Measurements from ENCODE around the gene ELMO1.

The ELMO1 gene

GRCh38 chr7:36896956-36897590 is 551.6 kb downstream of the ELMO1 start:
- DNase-seq: no peak

DNA sequence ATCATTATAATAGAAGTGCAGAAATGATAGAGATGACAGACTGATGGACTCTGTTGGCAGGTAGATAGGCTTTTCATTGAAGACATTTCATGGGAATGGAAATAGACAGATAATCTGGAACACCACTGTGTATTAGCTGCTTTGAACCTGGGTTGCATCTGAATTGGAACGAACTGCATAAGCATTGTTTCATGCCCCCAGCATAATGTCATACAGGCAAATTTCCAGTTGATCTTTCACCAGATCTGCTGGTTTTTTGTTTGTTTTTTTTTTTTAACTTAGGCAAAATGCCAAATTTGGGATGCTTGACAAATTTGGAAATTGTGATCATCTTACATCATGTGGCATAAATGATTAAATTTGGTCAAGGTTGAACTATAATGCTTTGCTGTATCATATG is 552.2 kb downstream of the ELMO1 start:
- no peak for DNase-seq

GRCh38 chr7:36895192-36895591 is 553.5 kb downstream of the ELMO1 start:
- DNase-seq: no peak

- no peak for DNase-seq
Observed at GRCh38 chr7:36894190-36894589, 554.5 kb downstream of the ELMO1 start.

- DNase-seq: no peak
Observed at GRCh38 chr7:36889182-36889581, 559.5 kb downstream of the ELMO1 start.

GRCh38 chr7:36887969-36888368 is 560.7 kb downstream of the ELMO1 start:
- no peak for DNase-seq

DNA sequence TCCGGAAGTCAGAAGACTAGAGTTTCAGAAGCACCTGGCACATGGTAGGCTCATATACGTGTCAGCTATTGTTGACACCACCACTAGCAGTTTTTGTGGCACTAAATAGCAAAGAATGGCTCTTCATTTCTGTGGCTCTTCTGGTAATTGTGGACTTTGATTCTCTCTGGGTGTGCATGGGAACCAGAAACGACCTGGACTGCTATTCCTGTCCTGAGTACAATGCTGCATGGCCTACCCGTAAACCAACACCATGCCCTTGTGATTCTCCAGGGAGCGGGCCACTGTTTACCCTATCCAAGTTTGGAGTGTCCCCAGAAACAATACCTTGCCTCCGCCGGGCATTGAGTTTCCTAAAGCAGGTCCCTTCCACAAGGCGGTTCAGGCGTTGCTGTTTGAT is 561.4 kb downstream of the ELMO1 start:
- DNase-seq: no peak

DNA sequence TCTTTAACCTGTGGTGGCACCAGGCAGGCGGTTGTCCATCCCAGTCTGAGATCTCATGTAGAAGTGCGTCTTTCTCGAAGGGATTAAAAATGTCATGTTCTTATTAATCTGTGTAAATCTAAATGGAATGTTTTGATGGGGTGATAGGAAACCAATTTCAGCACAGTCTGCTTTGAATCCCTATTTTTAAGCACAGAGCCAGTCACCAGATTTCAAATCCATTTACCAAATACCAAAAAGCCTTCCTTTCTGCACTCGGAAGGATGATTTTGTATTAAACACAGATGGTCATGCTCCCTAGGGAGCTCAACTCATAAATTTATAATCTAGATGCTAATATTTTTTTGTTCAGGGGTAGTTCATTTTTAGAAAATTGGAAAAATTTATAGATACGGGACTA is 563.8 kb downstream of the ELMO1 start:
- no peak for DNase-seq

DNA sequence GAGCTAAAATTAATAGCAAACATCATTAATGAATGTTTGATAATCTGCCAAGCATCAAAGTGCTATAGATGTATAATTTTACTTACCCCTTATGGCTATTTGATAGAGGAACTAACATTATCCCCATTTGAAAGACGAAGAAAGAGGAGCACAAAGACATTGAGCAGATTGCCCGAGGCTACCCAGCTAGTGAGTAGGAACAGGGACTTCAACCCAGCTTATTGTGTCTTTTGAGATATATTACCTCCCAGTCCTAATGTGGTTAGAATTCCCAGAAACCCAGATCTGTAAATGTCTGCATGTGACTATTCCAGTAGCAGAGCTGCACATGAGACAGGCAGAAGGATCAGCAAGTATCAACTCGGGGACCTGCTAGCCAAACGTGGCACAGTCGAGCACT is 564.3 kb downstream of the ELMO1 start:
- no peak for DNase-seq

- no peak for DNase-seq
Observed at GRCh38 chr7:36881233-36881874, 567.3 kb downstream of the ELMO1 start.

DNA sequence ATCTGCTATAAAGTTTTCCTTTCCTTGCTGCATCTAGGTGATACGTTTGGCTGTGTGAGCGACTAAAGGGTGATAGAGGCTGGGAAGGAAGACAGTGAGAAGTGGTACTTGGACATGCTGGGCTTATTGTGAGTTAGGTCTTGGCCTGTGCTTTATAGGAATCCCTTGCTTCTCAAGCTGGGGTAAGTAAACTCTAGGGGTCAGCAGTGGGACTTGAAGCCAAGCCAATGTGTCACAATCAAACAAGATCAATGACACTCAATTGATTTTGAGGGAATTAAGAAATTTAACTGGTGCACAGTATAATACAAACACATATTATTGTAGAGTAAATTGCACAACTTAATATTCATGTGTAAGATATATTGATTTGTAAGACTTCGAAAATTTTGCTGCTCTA is 568.6 kb downstream of the ELMO1 start:
- no peak for DNase-seq

DNA sequence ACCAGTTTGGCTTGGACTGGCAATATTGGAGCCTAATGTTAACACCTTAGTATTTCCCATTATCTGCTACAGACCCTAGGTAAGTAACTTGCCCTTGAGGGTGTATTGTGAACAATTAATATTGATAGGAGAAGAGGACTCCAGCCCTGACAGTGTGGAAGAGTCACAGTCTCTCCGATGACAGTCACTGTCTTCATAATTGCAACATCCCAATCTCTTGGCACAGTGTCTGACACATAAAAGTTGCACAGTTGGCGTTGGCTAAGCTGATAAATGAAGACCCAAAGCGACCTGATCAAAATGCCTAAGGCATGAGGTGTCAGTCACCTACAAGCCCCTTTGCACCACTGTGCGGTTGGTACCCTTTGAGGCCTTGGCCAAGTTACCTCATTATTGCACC is 569.6 kb downstream of the ELMO1 start:
- no peak for DNase-seq

- DNase-seq: no peak
Observed at GRCh38 chr7:36878288-36878687, 570.4 kb downstream of the ELMO1 start.

DNA sequence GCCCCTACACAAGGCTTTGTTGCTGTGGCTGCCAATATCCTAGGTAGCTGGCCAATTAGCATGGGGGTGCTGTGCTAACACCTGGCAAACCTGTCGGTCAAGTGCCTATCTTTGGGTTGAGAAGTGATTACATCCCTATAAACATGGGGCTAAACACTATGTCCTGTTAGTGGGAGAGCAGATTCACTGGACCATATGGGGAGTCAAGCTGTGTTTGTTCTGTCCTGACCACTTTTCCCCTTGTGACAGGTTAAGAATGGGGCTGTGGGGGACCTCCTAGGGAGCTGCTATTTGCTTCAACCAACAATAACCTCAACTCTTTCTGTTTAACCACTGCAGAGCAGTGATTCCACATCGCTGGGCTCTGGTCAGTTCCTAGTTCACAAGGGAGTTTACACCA is 572.9 kb downstream of the ELMO1 start:
- DNase-seq: no peak

DNA sequence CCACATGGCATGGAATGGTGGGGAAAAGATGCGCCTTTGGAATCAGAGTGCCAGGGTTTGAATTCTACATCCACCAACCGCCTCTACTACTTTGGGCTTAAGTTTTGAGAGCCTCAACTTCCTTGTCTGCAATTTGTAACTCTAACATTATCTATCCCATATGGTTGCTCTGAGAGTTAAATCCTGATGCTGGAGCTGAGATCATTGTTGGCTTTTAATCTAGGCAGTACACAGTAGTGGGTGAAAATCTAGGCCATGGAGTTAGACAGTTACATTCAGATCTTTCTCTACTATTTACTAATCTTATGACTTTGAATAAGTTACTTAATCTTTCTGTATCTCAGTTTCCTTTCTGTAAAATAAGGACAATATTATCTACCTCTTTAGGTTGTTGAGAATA is 574.6 kb downstream of the ELMO1 start:
- DNase-seq: no peak

DNA sequence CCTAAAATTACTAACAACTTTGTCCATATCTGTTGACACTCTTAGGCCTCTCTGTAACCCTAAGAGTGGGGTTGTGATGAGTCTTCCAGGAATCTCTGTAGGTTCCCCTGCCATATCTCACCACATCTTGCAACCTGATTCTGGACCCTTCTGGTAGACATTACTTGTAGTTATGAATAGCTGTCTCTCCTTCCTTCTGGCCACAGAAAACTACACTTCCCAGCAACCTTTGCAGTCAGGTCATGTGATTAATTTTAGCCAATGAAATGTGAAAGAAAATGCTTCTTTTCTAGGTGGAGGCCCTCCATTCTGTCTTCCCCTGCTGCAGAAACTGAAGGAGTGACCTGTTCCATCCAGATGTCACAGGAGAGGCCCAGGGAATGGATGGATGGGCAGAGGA is 576.8 kb downstream of the ELMO1 start:
- no peak for DNase-seq

GRCh38 chr7:36871355-36871738 is 577.3 kb downstream of the ELMO1 start:
- DNase-seq: no peak

DNA sequence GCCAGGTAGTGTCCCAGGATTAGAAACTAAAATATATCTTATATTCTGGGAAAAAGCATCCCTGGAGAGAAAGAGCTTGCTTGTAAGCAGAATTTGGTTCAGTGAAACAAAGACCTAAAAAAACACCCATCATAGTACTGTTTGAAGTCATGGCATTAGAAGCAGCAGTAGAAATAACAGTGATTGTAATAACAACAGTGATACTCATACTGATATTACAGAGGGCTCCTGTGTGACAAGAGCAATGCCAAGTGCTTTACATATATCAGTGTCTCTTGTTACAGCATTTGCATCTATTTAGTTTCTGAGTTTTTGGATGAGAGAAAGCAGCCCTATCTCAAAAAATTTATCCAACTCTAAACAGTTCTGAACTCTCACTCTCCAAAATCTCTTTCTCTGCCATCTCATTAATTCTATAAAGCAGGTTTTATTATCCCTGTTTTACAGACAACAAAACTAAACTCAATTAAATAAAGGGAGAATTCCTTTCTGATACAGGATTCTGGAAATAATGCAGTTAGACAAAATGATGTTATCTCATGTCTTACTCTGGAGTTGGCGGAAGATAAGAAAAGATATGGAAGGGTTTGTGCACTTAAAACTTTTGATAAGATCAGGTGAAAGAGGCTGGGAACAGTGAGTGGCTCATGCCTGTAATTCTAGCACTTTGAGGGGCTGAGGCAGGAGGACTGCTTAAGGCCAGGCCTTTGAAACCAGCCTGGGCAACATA is 577.9 kb downstream of the ELMO1 start:
- no peak for DNase-seq

GRCh38 chr7:36868727-36869411 is 579.8 kb downstream of the ELMO1 start:
- DNase-seq: no peak

- DNase-seq: no peak
Observed at GRCh38 chr7:36865019-36865418, 583.6 kb downstream of the ELMO1 start.

GRCh38 chr7:36863901-36864701 is 584.6 kb downstream of the ELMO1 start:
- DNase-seq: no peak

DNA sequence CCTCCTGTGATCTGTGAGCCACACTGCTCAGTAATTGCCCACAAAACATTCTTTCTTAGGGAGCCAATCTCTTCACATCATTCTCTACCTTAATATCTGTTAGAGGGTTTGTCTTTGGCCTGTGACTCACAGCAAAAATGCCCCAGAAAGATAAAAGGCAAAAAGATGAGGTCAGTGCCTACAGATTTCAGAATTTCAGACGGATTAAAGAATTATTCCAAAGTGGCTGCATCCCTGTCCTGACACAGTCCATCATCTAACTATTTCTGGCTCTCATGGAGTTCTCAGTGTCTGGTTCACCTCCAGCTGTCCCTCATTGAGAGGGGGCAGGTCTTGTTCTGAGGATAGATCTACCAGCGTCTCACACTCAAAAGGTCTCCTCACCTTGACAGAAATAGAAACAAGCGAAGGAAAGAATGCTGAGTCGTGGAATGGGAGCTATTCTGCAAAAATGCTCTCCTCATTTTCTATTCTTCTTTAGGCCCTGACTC is 585.8 kb downstream of the ELMO1 start:
- DNase-seq: no peak

- DNase-seq: no peak
Observed at GRCh38 chr7:36861656-36862055, 587.0 kb downstream of the ELMO1 start.

Data from T-helper 9 cell (primary cell).